HAP-1 (cell line): Measurements from ENCODE around the gene CXCL6.

Experiments used
- DNase-seq, 2 experiments: peaks; one replicate each; pipeline ENCODE4 v3.0.0-alpha.2; 2016 to 2020; ENCODE audit warnings: low spot score in 2 of 2
- H3K27me3 ChIP-seq: fragments of 250-450 bp; sonication (Bioruptor Pico); 2 replicates; pipeline ENCODE4 v1.5.1; 2020; ENCODE audit warnings: low read depth, mild to moderate bottlenecking, moderate library complexity
- H3K36me3 ChIP-seq: fragments of 250-450 bp; sonication (Bioruptor Pico); replicated peaks from 2 replicates; pipeline ENCODE4 v1.5.1; 2020; ENCODE audit warnings: mild to moderate bottlenecking
- H3K4me1 ChIP-seq: fragments of 250-450 bp; sonication (Bioruptor Pico); 2 replicates; pipeline ENCODE4 v1.5.1; 2020; ENCODE audit warnings: mild to moderate bottlenecking
- H3K4me3 ChIP-seq: fragments of 250-450 bp; sonication (Bioruptor Pico); 2 replicates; pipeline ENCODE4 v1.5.1; 2020; ENCODE audit warnings: mild to moderate bottlenecking, moderate library complexity
- H3K9me3 ChIP-seq: fragments of 250-450 bp; sonication (Bioruptor Pico); 2 replicates; pipeline ENCODE4 v1.5.1; 2020; ENCODE audit warnings: mild to moderate bottlenecking, moderate library complexity
- in situ Hi-C: fragments of 300-500 bp; cut with MboI; formaldehyde crosslinking; loops from 3 replicates; pipeline ENCODE4 v1.14.3; 2020; ENCODE audit warnings: low sequenced_read_pairs, inconsistent platforms, mixed read lengths

CXCL6 gene

GRCh38 chr4:73836373-73837279 is at the start of gene CXCL6:
TSS of gene CXCL6 (plus strand) at chr4:73836678. CDS start at chr4:73836751, 73 bp downstream.
- H3K9me3 ChIP-seq: no peaks in the 10 kb centered on the region
- DNase-seq: no peak
- no peaks in the 10 kb centered on the region; the same call in 1 of the 2 replicates for H3K27me3 ChIP-seq
- in situ Hi-C loops: no loop called here
- H3K4me3 ChIP-seq: no peak within 1 kb of the TSS
- no peaks in the 10 kb centered on the region for H3K36me3 ChIP-seq
- H3K4me1 ChIP-seq: no peaks in the 10 kb centered on the region

DNA sequence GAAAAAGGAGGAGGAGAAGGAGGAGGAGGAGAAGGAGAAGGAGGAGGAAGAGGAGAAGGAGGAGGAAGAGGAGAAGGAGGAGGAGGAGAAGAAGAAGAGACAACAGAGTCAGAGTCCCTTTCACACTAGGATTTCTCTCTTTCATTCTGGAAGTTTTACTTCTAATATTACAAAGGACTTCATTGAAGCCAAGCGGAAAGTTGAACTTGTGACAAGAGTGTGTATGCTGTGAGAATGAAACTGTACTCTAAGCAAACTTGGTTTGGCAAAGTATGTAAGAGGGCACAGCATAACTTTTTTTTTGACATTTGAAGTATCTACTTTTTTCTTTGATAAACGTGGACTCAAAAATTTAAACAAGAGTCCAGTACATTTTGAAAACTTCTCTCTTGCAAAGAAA is 48.1 kb upstream of the CXCL6 start:
- H3K36me3 ChIP-seq: no peaks in the 10 kb centered on the region
- in situ Hi-C loops: no loop called here
- no peak overlapping the region for H3K4me3 ChIP-seq
- H3K9me3 ChIP-seq: no peaks in the 10 kb centered on the region
- DNase-seq: no peak
- H3K27me3 ChIP-seq: no peaks in the 10 kb centered on the region
- H3K4me1 ChIP-seq: no peaks in the 10 kb centered on the region

DNA sequence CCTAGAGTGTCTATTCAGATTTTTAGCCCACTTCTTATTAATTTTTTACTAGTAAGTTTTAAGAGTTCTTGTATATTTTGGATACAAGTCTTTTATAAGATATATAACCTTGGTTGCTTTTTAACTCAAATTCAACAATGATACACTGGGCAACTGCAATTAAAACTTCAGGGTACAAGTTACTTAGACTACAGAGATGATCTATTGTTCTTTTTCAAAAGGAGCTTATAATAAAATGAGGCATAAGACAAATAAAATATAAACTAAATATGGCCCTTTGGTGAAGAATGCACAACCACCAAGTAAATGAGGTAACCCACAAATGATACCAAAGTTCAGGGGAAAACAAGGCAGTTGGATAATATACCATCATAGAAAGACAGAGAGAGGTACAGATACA is 37.6 kb upstream of the CXCL6 start:
- Histone ChIP-seq H3K9me3 (no peaks in the 10 kb centered on the region), H3K4me3 (no peak overlapping the region), H3K36me3 (no peaks in the 10 kb centered on the region), H3K27me3 (no peaks in the 10 kb centered on the region), H3K4me1 (no peaks in the 10 kb centered on the region)
- in situ Hi-C loops: no loop called here
- no peak for DNase-seq

DNA sequence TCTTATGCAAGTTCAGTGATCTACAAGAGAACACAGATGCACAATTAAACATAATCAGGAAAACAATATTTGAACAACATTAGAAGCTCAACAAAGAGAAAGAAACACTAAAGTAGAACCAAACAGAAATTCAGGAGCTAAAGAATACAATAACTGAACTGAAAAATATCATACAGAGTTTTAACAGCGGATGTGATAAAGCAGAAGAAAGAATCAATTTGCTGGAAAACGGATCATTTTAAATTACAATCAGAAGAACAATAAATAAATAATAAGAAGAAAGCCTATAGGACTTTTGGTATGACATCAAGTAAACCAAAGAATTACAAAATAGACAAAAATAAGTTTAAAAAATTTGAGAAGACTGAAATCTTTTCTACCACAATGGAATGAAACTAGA is 36.3 kb upstream of the CXCL6 start:
- H3K4me1 ChIP-seq: no peaks in the 10 kb centered on the region
- H3K9me3 ChIP-seq: no peaks in the 10 kb centered on the region
- DNase-seq: no peak
- in situ Hi-C loops: no loop called here
- H3K4me3 ChIP-seq: no peak overlapping the region
- no peaks in the 10 kb centered on the region for H3K27me3 ChIP-seq
- no peaks in the 10 kb centered on the region for H3K36me3 ChIP-seq

GRCh38 chr4:73801692-73802091 is 34.8 kb upstream of the CXCL6 start:
- H3K9me3 ChIP-seq: no peaks in the 10 kb centered on the region
- no peak for DNase-seq
- no peaks in the 10 kb centered on the region for H3K4me1 ChIP-seq
- H3K27me3 ChIP-seq: no peaks in the 10 kb centered on the region
- in situ Hi-C loops: no loop called here
- no peak overlapping the region for H3K4me3 ChIP-seq
- no peaks in the 10 kb centered on the region for H3K36me3 ChIP-seq

DNA sequence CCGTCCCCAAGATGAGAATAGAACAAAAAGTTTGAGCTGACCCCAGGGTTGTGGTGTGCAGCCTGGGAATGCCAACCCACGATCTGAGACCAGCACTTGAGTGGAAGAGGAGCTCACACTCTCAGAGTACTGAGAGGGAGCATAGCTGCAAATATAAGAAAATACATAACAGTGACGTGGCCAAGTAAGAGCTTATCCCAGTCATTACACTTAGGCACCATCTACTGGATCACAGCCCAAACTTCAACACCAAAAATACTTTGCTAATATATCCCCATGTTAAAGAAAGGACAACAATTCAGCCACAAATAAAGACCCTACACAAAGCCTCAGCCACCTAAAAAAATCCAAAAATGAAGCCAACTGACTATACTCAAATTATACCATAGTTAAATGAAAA is 33.3 kb upstream of the CXCL6 start:
- Histone ChIP-seq H3K9me3 (no peaks in the 10 kb centered on the region), H3K27me3 (no peaks in the 10 kb centered on the region), H3K4me3 (no peak overlapping the region), H3K4me1 (no peaks in the 10 kb centered on the region), H3K36me3 (no peaks in the 10 kb centered on the region)
- DNase-seq: no peak
- in situ Hi-C loops: no loop called here

- no peaks in the 10 kb centered on the region for H3K27me3 ChIP-seq
- in situ Hi-C loops: no loop called here
- no peaks in the 10 kb centered on the region for H3K9me3 ChIP-seq
- H3K4me1 ChIP-seq: no peaks in the 10 kb centered on the region
- no peak for DNase-seq
- H3K4me3 ChIP-seq: no peak overlapping the region
- no peaks in the 10 kb centered on the region for H3K36me3 ChIP-seq
Measured at GRCh38 chr4:73810191-73810590, 26.3 kb upstream of the CXCL6 start.

DNA sequence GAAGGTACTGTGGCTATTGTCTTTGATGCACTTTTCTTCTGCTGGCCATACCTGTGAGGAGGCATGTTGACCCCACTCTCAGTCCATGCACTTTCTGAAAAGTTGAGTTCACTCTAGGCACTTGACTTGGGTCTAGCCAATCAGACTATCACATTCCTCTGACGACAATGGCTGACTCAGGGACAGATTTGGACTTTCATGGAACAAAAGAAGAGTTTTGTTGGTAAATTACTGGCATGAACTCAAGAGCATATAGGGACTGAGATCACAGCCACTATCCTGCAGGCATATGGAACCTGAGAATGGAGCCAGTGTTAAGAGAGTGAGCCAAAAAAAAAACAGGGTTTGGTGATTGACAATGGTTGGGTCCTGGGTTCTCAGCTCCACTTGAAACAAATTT is 24.6 kb upstream of the CXCL6 start:
- in situ Hi-C loops: no loop called here
- DNase-seq: no peak

DNA sequence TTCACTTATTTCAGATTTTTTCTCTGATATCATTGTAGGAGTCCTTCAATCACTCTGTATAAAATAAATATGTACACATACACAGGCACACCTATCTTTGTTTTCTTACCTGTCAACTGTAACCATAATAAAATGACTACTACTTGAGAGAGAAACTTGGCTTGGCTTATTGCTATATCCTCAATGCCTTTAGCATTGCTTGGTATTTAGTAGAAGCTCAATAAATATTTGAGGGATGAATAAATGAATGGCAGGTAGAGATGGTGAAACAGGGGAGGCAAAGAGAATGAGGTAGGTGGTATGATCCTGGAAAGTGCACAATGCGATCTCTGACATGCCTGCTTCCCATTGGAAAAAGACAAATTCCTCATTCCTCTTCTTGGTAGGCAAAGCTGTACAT is 21.8 kb upstream of the CXCL6 start:
- no peaks in the 10 kb centered on the region for H3K9me3 ChIP-seq
- H3K4me1 ChIP-seq: no peaks in the 10 kb centered on the region
- H3K27me3 ChIP-seq: no peaks in the 10 kb centered on the region
- no peak overlapping the region for H3K4me3 ChIP-seq
- in situ Hi-C loops: no loop called here
- no peaks in the 10 kb centered on the region for H3K36me3 ChIP-seq
- DNase-seq: no peak

More for the DNA sequence above, 24.6 kb upstream of the CXCL6 start:
- H3K4me3 ChIP-seq: no peak overlapping the region
- no peaks in the 10 kb centered on the region for H3K36me3 ChIP-seq
- H3K9me3 ChIP-seq: no peaks in the 10 kb centered on the region
- no peaks in the 10 kb centered on the region for H3K4me1 ChIP-seq
- H3K27me3 ChIP-seq: no peaks in the 10 kb centered on the region

DNA sequence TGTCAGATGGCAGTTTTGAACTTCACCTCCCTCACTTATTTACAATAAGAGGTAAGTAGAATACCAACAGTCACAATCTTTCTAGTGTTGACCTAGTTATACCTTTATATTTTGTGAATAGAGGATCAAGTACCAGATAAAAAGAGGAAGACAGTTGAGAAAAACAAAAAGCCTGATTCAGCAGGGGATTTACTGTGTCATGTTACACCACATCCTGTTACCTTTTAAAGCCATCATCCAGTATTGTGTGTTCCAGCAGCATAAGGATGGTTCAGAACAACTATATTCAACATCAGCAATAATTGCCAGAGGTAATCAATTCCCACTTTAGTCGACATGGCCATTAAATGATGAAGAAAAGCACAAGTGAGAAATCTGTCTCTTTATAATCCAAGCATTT is 21.3 kb upstream of the CXCL6 start:
- no peak for DNase-seq

DNA sequence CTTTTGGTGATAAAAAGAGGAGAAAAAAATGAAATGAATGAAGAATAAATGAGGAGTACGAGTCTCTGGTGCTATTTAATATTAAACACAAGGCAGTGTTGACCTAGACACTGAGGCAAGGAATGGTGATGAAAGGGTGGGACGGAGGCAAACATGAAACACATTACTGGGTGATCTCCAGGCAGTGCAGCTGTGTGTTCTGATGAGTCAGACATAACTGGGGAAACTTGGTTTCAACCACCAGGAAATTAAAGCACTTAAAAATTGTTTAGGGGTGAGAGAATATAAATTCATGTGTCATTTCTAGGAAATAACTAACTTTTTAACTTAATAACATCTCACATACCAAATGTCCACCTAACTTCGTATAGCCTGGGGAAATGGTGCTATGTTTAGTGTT is 19.7 kb upstream of the CXCL6 start:
- Histone ChIP-seq H3K4me3 (no peak overlapping the region), H3K4me1 (no peaks in the 10 kb centered on the region), H3K27me3 (no peaks in the 10 kb centered on the region), H3K36me3 (no peaks in the 10 kb centered on the region), H3K9me3 (no peaks in the 10 kb centered on the region)
- in situ Hi-C loops: no loop called here
- DNase-seq: no peak

More for the DNA sequence above, 21.3 kb upstream of the CXCL6 start:
- Histone ChIP-seq H3K36me3 (no peaks in the 10 kb centered on the region), H3K27me3 (no peaks in the 10 kb centered on the region), H3K9me3 (no peaks in the 10 kb centered on the region), H3K4me3 (no peak overlapping the region), H3K4me1 (no peaks in the 10 kb centered on the region)
- in situ Hi-C loops: no loop called here

DNA sequence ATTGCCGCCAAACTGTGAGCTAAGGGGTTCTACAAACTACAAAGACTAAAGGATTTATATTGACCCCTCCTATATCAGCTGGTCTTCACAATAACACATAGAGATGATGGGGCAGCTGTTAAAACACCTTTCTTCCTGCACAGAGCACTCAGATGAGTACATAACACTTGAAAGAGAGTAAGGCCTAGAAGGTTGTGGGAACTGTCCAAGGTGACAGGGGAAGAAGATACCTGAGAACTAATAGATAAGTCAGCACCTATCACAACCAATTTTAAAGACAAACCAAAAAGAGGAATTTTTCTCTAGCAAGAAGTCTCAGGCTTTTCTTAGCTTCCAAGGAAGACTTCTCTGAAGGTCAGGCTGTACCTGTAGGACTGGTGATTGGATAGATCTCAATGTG is 19.1 kb upstream of the CXCL6 start:
- no peak for DNase-seq
- no peak overlapping the region for H3K4me3 ChIP-seq
- H3K27me3 ChIP-seq: no peaks in the 10 kb centered on the region
- in situ Hi-C loops: no loop called here
- no peaks in the 10 kb centered on the region for H3K36me3 ChIP-seq
- no peaks in the 10 kb centered on the region for H3K4me1 ChIP-seq
- H3K9me3 ChIP-seq: no peaks in the 10 kb centered on the region

DNA sequence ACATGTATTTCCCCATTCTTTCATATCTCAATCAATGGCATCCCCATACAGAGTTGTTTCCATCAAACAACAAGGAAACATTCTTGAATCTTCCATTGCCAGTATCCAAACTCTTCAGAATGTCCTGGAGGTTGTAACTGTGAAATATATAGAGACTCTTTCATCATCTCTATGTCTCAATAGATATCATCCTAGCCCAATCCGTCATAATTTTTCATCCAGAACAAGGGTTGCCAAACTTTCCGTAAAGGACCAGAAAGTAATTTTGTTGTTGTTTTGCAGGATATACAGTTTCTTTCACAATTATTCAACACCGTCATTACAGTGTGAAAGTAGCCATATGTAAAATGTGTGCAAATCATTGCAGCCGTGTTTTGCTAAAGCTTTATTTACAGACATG is 15.2 kb upstream of the CXCL6 start:
- H3K4me1 ChIP-seq: no peaks in the 10 kb centered on the region
- H3K36me3 ChIP-seq: no peaks in the 10 kb centered on the region
- no peaks in the 10 kb centered on the region for H3K9me3 ChIP-seq
- H3K27me3 ChIP-seq: no peaks in the 10 kb centered on the region
- no peak for DNase-seq
- in situ Hi-C loops: no loop called here
- H3K4me3 ChIP-seq: no peak overlapping the region

- no peak overlapping the region for H3K4me3 ChIP-seq
- H3K36me3 ChIP-seq: no peaks in the 10 kb centered on the region
- H3K9me3 ChIP-seq: no peaks in the 10 kb centered on the region
- H3K27me3 ChIP-seq: no peaks in the 10 kb centered on the region
- in situ Hi-C loops: no loop called here
- H3K4me1 ChIP-seq: no peaks in the 10 kb centered on the region
- no peak for DNase-seq
Measured at GRCh38 chr4:73822389-73822788, 14.1 kb upstream of the CXCL6 start.
